ENCODE data around the gene WDR20.

The WDR20 gene

DNA sequence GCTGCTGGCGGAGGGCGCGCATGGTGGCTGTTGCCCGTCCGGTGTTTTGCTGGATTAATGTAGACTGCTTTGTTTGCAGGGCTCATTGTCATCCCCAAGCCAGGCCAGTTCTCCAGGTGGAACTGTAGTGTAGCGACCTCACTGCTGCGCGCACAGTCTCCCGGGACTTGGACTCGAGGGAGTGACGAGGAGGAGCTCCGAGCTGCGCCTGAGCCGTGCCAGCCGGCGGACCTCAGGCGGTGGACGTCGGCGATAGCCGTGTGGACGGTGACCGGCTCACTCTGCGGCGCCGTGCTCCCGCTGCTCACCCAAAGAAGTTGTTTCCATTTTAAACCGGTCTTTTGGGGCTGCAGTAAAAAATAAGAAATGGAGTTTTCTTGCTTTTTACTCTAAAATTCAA is 83.1 kb downstream of the WDR20 start:
- H3K4me3 ChIP-seq (IDR thresholded peaks at IDR 0.05; ENCODE audit: insufficient read depth, low read depth, low read length) = no peak overlapping the region
- no peak overlapping the region for H3K9ac ChIP-seq
- no peaks in the 10 kb centered on the region for H4K20me1 ChIP-seq (ENCODE audit: insufficient read depth)
- H3K79me2 ChIP-seq (ENCODE audit: insufficient read depth, low read depth) = no peaks in the 10 kb centered on the region
- TF ChIP-seq, protein P1, sequence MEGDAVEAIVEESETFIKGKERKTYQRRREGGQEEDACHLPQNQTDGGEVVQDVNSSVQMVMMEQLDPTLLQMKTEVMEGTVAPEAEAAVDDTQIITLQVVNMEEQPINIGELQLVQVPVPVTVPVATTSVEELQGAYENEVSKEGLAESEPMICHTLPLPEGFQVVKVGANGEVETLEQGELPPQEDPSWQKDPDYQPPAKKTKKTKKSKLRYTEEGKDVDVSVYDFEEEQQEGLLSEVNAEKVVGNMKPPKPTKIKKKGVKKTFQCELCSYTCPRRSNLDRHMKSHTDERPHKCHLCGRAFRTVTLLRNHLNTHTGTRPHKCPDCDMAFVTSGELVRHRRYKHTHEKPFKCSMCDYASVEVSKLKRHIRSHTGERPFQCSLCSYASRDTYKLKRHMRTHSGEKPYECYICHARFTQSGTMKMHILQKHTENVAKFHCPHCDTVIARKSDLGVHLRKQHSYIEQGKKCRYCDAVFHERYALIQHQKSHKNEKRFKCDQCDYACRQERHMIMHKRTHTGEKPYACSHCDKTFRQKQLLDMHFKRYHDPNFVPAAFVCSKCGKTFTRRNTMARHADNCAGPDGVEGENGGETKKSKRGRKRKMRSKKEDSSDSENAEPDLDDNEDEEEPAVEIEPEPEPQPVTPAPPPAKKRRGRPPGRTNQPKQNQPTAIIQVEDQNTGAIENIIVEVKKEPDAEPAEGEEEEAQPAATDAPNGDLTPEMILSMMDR (conservative IDR thresholded peaks at IDR 0.05; ENCODE audit: low read depth, low read length) = no peak
- no peaks in the 10 kb centered on the region for H3K27me3 ChIP-seq (ENCODE audit: insufficient read depth, low read depth)
- H3K36me3 ChIP-seq (ENCODE audit: insufficient read depth) = no peaks in the 10 kb centered on the region
- H3K4me1 ChIP-seq (ENCODE audit: low read depth, poor library complexity, severe bottlenecking) = no peaks in the 10 kb centered on the region
- no peak overlapping the region for H2AFZ ChIP-seq (ENCODE audit: low read depth)
- no peak overlapping the region for H3K4me2 ChIP-seq
- no peak overlapping the region for H3K27ac ChIP-seq

DNA sequence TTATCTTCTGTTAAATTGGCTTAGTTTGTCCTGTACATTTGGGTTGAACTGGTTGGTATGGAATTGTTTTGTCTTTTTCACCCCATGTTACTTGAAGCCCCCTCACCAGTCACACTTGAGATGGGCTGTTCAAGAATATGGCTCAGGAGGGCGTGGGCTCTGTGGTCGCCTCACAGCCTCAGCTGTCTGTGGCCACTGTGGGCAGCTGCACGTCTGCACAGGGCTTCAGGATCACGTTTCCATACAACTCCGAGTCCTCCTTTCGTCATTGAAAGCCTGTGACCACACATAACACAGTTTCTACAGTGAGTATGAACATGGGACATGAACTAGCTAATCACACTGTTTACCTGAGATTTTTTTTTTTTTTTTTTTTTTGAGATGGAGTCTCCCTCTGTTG is 84.0 kb downstream of the WDR20 start:
- no peak overlapping the region for H3K4me3 ChIP-seq (IDR thresholded peaks at IDR 0.05; ENCODE audit: insufficient read depth, low read depth, low read length)
- no peaks in the 10 kb centered on the region for H3K79me2 ChIP-seq (ENCODE audit: insufficient read depth, low read depth)
- no peaks in the 10 kb centered on the region for H3K27me3 ChIP-seq (ENCODE audit: insufficient read depth, low read depth)
- no peak overlapping the region for H3K4me2 ChIP-seq
- H2AFZ ChIP-seq (ENCODE audit: low read depth) = no peak overlapping the region
- H3K4me1 ChIP-seq (ENCODE audit: low read depth, poor library complexity, severe bottlenecking) = no peaks in the 10 kb centered on the region
- no peaks in the 10 kb centered on the region for H3K36me3 ChIP-seq (ENCODE audit: insufficient read depth)
- H3K27ac ChIP-seq = no peak overlapping the region
- H3K9ac ChIP-seq = no peak overlapping the region
- no peaks in the 10 kb centered on the region for H4K20me1 ChIP-seq (ENCODE audit: insufficient read depth)
- TF ChIP-seq, protein P1 (conservative IDR thresholded peaks at IDR 0.05; ENCODE audit: low read depth, low read length) = no peak

DNA sequence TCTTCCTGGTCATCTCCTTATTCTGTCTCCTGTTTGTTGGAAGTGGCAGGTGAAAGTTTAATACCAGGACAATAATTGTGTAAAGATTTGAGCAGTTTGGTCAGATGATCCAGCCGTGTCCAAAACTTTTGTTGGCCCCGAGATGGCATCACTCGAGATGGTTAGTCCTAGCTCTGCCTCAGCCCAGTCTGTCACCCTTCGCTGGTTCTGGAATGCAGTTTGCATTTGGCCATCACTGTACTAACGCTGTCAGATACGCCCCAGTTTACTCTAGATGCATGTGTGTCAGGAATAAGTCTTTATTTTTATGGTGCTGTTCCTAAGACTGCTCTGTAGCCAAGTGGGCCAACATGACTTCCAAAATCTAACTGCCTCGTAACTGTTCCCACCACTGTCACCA is 85.7 kb downstream of the WDR20 start:
- H3K4me1 ChIP-seq (ENCODE audit: low read depth, poor library complexity, severe bottlenecking) = no peaks in the 10 kb centered on the region
- H3K9ac ChIP-seq = no peak overlapping the region
- no peak overlapping the region for H3K4me2 ChIP-seq
- TF ChIP-seq, protein P1 (conservative IDR thresholded peaks at IDR 0.05; ENCODE audit: low read depth, low read length) = no peak
- H3K27ac ChIP-seq = no peak overlapping the region
- H3K4me3 ChIP-seq (IDR thresholded peaks at IDR 0.05; ENCODE audit: insufficient read depth, low read depth, low read length) = no peak overlapping the region
- H3K36me3 ChIP-seq (ENCODE audit: insufficient read depth) = no peaks in the 10 kb centered on the region
- H2AFZ ChIP-seq (ENCODE audit: low read depth) = no peak overlapping the region
- no peaks in the 10 kb centered on the region for H4K20me1 ChIP-seq (ENCODE audit: insufficient read depth)
- no peaks in the 10 kb centered on the region for H3K79me2 ChIP-seq (ENCODE audit: insufficient read depth, low read depth)
- H3K27me3 ChIP-seq (ENCODE audit: insufficient read depth, low read depth) = no peaks in the 10 kb centered on the region

DNA sequence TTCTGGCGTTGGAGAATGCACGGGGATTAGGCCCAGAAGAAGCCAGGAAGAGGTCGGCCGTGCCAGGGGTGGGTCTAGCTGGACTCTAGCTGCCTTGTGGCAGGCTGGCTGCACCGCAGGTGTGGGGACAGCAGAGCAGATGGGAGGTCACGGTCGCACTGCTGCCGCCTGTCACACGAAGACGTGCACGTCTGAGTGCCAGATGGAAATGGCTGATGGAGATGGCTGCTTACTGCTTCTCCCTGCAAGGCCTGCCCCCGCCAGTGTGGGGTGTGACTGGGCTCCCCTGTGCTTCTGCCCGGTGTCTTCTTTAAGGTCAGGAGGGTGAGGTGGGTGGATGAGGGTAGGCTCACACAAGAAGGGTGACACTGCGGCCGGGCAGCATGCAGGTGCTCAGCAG is 86.2 kb downstream of the WDR20 start:
- no peaks in the 10 kb centered on the region for H3K4me1 ChIP-seq (ENCODE audit: low read depth, poor library complexity, severe bottlenecking)
- H3K27me3 ChIP-seq (ENCODE audit: insufficient read depth, low read depth) = no peaks in the 10 kb centered on the region
- no peak overlapping the region for H3K4me2 ChIP-seq
- H3K79me2 ChIP-seq (ENCODE audit: insufficient read depth, low read depth) = no peaks in the 10 kb centered on the region
- no peaks in the 10 kb centered on the region for H4K20me1 ChIP-seq (ENCODE audit: insufficient read depth)
- H3K9ac ChIP-seq = no peak overlapping the region
- TF ChIP-seq, protein P1 (conservative IDR thresholded peaks at IDR 0.05; ENCODE audit: low read depth, low read length) = no peak
- H3K4me3 ChIP-seq (IDR thresholded peaks at IDR 0.05; ENCODE audit: insufficient read depth, low read depth, low read length) = no peak overlapping the region
- H2AFZ ChIP-seq (ENCODE audit: low read depth) = no peak overlapping the region
- H3K27ac ChIP-seq = no peak overlapping the region
- no peaks in the 10 kb centered on the region for H3K36me3 ChIP-seq (ENCODE audit: insufficient read depth)

Measured in KMS-11 (cell line).